ENCODE data around the gene RIOK1.
"Not testable (repeated sequence)": the region's sequence is repeated elsewhere in the genome, so short reads cannot be mapped to it uniquely, and the experiment has no call there.

RIOK1 gene

DNA sequence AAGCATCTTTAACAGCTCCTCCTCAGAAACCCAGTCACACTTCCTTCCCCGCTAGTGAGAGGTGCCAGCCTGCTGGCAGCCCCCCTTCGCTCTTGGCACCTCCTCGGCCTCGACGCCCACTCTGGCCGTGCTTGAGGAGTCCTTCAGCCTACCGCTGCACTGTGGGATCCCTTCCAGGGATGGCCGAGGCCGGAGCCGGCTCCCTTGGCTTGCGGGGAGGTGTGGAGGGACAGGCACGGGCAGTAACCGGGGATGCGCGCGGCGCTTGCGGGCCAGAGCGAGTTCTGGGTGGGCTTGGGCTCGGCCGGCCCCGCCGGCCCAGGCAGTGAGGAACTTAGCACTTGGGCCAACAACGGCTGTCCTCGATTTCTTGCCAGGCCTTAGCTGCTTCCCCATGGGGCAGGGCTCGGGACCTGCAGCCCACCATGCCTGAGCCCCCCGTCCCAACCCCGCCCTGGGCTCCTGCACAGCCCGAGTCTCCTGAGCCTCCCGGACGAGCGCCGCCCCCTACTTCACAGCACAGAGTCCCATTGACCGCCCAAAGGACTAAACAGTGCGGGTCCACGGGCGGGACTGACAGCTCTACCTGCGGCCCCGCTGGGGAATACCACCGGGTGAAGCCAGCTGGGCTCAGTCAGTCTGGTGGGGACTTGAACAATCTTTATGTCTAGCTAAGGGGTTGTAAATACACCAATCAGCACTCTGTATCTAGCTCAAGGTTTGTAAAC, 51.6 kb downstream of the RIOK1 start:
- no peak for DNase-seq (ENCODE audit: low read depth)

DNA sequence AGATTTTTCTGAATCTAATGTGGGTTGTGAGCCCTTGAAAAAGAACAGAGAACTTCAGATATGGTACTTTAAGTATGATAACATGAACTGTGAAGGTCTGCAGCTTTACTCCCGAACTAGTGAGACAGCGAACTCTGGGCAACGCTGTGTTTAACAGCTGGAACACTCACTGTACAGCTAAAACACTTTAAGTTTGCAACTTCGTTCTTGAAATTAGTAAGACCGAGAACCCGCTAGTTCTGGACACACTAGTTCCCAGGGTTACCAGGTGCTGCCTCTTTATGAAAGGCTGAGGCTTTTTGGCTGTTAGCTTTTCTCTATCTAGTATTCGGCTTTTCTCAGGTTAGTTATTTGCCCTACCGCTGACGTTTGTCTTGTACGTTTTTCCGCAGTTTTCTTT, 52.9 kb downstream of the RIOK1 start:
- no peak for DNase-seq (ENCODE audit: low read depth)

- DNase-seq (ENCODE audit: low read depth): no peak
Observed at GRCh38 chr6:7445101-7445500, 55.5 kb downstream of the RIOK1 start.

GRCh38 chr6:7445885-7446461, 56.4 kb downstream of the RIOK1 start:
- DNase-seq (ENCODE audit: low read depth): no peak

- no peak for DNase-seq (ENCODE audit: low read depth)
Observed at GRCh38 chr6:7446619-7447325, 57.2 kb downstream of the RIOK1 start.

GRCh38 chr6:7448232-7448631, 58.6 kb downstream of the RIOK1 start:
- DNase-seq (ENCODE audit: low read depth): no peak

DNA sequence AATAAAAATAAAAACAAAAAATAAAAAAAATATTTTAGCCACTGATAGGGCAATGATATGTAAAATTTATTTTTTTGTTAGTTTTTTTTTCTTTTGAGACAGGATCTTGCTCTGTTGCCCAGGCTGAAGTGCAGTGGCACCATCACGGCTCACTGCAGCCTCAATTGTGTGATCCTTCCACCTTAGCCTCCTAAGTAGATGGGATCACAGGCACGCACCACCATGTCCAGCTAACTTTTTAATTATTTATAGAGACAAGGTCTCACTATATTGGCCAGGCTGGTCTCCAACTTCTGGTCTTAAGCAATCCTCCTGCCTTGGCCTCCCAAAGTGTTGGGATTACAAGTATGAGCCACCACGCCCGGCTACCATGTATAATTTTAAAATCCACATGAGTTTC, 59.4 kb downstream of the RIOK1 start:
- DNase-seq (ENCODE audit: low read depth): no peak

GRCh38 chr6:7451326-7451725, 61.7 kb downstream of the RIOK1 start:
- DNase-seq (ENCODE audit: low read depth): no peak

DNA sequence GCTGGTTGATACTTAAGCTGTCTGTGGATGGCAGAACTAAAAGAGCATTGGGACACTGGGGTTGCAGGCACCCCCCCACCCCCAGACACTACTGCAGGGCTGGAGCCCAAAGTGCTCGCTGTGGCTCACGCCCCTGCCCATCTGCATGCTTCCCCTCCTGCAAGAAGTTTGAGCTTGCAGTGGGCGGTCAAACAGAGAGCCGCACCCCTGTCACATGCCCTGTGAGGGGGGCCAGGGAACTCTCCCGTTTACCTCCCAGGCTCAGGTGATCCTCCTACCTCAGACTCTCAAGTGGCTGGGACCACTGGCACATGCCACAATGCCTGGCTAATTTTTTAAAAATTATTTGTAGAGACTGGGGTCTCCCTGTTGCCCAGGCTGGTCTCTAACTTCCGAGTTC, 63.3 kb downstream of the RIOK1 start:
- DNase-seq (ENCODE audit: low read depth): no peak

- DNase-seq (ENCODE audit: low read depth): no peak
Observed at GRCh38 chr6:7454696-7455358, 65.2 kb downstream of the RIOK1 start.

DNA sequence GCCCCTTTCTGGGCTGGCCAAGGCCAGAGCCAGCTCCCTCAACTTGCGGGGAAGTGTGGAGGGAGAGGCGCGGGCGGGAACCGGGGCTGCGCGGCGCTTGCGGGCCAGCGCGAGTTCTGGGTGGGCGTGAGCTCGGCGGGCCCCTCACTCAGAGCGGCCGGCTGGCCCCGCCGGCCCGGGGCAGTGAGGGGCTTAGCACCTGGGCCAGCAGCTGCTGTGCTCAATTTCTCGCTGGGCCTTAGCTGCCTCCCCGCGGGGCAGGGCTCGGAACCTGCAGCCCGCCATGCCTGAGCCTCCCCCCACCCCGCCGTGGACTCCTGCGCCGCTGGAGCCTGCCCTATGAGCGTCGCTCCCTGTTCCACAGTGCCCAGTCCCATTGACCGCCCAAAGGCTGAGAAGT, 66.7 kb downstream of the RIOK1 start:
- DNase-seq (ENCODE audit: low read depth): not testable (repeated sequence)

GRCh38 chr6:7461416-7461815, 71.8 kb downstream of the RIOK1 start:
- no peak for DNase-seq (ENCODE audit: low read depth)

DNA sequence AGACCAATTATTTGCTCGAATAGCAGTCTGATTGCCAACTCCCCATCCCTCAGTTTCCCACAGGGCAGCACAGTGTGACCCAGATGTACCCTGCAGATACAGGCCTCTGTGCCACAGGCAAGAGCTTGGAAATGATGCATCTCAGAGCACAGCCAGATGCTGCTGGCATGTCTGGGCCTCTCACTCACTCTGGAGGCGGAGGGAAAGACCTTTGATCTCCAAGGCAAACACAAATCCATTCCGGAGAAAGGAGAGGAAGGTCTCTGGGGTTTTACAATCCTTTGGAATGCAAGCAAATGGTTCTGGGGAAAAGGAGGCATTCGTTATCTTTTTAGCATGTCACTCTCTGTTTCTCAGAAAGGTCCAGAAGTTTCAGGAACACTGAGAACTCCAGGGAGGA, 74.2 kb downstream of the RIOK1 start:
- DNase-seq (ENCODE audit: low read depth): no peak

DNA sequence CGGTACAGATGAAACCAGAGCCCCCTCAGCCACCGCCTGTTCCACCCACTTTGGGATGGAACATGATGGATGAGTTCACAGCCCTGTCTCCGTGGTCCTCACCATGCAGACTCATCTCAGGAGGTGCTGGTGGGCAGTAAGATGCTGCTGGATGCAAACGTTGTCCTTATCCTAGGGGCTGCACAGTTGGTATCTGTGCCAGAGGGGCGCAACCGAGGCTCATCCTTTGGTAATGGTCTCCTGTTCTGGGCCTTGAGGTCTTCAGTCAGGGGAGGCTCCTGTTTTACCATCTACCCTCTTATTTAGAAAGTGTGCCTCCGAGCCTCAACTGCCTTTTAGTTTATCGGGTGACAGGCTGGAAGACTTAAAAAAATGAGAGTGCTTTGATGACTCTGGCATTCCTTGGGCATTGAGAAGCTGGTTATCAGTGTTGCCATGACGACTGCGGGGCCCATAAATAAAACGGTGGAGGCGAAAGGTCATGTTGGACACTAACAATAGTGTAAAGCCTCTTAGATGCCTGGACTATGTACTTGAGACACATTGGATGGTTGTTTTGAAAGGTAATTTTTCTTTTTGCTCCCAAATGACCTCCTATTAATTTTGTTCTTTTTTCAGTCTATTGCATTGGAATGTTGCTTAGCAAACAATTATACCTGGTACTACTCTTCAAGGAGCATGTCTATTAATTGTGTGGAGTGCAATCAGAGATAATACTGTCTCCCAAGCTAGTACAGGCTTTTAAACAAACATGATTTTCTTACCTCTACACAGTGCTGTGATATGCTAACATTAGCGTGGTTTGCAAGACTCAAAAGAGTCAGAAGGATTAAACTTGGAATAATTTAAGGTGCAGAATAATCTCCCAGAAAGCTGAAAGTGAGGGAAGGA, 77.6 kb downstream of the RIOK1 start:
- no peak for DNase-seq (ENCODE audit: low read depth)
